Measurements from ENCODE around the gene CAMSAP3. TPM values are rescaled to one million over a fixed set of nuclear protein-coding genes. Genes with fewer than 3 reads are reported as not detected.
"Not testable (repeated sequence)": the region's sequence is repeated elsewhere in the genome, so short reads cannot be mapped to it uniquely, and the experiment has no call there.

CAMSAP3 gene
- total RNA-seq, 4 donors from 2014 or later = 75.3 to 174 (median 110) TPM

DNA sequence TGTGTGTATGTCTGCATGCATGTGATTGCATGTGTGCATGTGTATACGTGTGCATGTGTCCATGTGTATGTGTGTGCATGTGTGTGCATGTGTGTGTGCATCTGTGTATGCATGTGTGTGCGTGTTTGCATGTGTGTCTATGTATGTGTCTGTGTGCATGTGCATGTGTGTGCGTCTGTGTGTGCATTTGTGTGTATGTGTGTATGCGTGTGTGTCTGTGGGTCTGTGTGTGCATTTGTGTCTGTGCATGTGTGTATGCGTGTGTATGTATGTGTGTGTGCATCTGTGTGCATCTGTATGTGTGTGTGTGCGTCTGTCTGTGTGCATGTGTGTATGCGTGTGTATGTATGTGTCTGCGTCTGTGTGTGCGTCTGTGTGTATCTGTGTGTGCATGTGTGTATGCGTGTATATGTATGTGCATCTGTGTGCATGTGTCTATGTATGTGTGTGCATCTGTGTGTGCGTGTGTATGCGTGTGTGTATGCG is 44.2 kb downstream of the CAMSAP3 start:
- WGBS, 2 donors = 94 to 95% methylated on average over 13 of the region's 13 CpGs
- no peak for TF ChIP-seq POLR2A (IDR thresholded peaks at IDR 0.05)
- TF ChIP-seq, protein P1, sequence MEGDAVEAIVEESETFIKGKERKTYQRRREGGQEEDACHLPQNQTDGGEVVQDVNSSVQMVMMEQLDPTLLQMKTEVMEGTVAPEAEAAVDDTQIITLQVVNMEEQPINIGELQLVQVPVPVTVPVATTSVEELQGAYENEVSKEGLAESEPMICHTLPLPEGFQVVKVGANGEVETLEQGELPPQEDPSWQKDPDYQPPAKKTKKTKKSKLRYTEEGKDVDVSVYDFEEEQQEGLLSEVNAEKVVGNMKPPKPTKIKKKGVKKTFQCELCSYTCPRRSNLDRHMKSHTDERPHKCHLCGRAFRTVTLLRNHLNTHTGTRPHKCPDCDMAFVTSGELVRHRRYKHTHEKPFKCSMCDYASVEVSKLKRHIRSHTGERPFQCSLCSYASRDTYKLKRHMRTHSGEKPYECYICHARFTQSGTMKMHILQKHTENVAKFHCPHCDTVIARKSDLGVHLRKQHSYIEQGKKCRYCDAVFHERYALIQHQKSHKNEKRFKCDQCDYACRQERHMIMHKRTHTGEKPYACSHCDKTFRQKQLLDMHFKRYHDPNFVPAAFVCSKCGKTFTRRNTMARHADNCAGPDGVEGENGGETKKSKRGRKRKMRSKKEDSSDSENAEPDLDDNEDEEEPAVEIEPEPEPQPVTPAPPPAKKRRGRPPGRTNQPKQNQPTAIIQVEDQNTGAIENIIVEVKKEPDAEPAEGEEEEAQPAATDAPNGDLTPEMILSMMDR (IDR thresholded peaks at IDR 0.05) = no peak
- H3K4me3 ChIP-seq (ENCODE audit: low read depth, poor library complexity, severe bottlenecking) = no peak overlapping the region
- no peak for DNase-seq (ENCODE audit: low spot score in 2 of 2)
- intact Hi-C loops (cut with DNase I; ENCODE audit: low total_unique reads) = no loop called here

DNA sequence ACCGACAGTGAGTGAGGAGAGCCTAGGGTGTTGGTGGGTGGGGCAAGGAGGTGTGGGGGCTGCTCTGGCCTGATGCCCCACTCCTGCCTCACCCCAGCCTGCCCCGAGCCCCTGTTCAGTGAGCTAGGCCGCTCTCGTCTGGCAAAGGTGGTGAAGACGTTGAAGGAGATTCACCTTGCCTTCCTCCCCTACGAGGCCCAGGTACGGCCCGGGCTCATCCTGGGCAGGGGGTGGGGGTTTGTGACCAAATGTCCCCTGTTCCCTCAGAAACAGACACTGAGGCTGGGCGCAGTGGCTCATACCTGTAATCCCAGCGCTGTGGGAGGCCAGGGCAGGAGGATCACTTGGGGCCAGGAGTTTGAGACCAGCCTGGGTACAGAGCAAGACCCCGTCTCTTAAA is 45.1 kb downstream of the CAMSAP3 start:
- intact Hi-C loops (cut with DNase I; ENCODE audit: low total_unique reads) = no loop called here
- H3K4me3 ChIP-seq (ENCODE audit: low read depth, poor library complexity, severe bottlenecking) = no peak overlapping the region
- no peak for TF ChIP-seq POLR2A (IDR thresholded peaks at IDR 0.05)
- TF ChIP-seq, protein P1 (IDR thresholded peaks at IDR 0.05) = no peak
- DNase-seq (ENCODE audit: low spot score in 2 of 2) = no peak
- 95% methylated on average over 11 of the region's 11 CpGs for WGBS, 2 donors

DNA sequence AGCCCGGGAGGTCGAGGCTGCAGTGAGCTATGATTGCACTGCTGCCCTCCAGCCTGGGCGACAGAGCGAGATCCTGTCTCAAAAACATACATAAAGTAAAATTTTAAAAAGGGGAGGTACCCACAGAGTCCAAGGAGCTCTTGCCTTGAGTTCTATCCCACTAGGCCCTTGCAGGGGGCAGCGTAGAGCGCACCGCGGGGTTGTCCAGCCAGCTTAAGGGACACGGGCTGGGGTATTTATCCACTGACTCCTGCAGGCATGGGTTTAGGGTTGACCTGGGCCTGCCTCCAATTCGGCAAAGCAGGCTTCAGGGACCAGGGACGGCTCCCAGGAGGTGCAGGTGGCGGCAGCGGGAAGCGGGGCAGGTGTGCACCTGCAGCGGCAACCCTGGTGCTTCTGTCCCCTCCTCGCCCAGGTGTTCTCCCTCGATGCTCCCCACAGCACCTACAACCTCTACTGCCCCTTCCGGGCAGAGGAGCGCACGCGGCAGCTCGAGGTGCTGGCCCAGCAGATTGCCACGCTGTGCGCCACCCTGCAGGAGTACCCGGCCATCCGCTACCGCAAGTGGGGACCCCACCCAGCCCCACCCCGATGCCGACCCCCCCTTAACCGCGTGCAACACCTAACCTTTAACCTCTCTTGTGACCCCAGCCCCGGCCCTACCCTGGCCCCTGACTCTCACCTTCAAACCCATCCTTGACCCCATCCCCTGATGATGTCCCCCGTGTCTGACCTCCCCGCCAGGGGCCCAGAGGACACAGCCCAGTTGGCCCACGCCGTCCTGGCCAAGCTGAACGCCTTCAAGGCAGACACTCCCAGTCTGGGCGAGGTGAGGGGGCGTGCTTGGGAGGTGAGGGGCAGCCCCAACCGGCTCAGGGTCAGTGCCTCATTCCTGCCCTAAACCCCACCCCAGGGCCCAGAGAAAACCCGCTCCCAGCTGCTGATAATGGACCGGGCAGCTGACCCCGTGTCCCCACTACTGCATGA is 45.9 kb downstream of the CAMSAP3 start:
- 85 to 87% methylated on average over 38 to 41 of the region's 43 CpGs for WGBS, 2 donors
- H3K4me3 ChIP-seq (ENCODE audit: low read depth, poor library complexity, severe bottlenecking) = no peak overlapping the region
- no peak for DNase-seq (ENCODE audit: low spot score in 2 of 2)
- TF ChIP-seq, protein P1 (IDR thresholded peaks at IDR 0.05) = no peak
- no peak for TF ChIP-seq POLR2A (IDR thresholded peaks at IDR 0.05)
- intact Hi-C loops (cut with DNase I; ENCODE audit: low total_unique reads) = no loop called here

DNA sequence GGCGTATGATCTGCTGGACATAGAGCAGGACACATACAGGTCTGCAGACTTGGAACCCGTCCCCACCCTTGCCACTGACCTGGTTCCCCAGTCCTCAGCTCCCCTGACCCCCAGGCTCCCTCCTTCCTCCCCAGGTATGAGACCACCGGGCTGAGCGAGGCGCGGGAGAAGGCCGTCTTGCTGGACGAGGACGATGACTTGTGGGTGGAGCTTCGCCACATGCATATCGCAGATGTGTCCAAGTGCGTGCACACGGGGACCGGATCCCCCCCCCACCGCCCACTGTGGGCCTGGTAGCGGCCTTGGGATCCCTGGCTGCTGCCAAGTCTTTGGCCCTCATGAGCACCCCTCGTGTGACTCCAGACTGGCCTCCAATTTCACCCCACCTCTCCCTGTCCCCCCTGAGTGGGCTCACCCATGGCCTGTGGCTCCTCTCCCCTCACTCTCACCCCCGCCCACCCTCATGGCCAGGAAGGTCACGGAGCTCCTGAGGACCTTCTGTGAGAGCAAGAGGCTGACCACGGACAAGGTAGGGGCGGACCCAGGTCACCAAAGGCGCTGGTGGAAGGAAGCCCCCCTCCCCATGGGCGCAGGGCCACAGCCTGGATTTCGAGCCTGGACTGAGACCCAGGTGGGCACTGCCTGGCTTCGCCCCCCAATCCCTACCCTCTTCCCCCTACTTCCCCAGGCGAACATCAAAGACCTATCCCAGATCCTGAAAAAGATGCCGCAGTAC is 46.8 kb downstream of the CAMSAP3 start:
- intact Hi-C loops (cut with DNase I; ENCODE audit: low total_unique reads) = no loop called here
- WGBS, 2 donors = 87 to 89% methylated on average over 26 to 27 of the region's 27 CpGs
- H3K4me3 ChIP-seq (ENCODE audit: low read depth, poor library complexity, severe bottlenecking) = no peak overlapping the region
- DNase-seq (ENCODE audit: low spot score in 2 of 2) = no peak
- no peak for TF ChIP-seq POLR2A (IDR thresholded peaks at IDR 0.05)
- TF ChIP-seq, protein P1 (IDR thresholded peaks at IDR 0.05) = no peak

DNA sequence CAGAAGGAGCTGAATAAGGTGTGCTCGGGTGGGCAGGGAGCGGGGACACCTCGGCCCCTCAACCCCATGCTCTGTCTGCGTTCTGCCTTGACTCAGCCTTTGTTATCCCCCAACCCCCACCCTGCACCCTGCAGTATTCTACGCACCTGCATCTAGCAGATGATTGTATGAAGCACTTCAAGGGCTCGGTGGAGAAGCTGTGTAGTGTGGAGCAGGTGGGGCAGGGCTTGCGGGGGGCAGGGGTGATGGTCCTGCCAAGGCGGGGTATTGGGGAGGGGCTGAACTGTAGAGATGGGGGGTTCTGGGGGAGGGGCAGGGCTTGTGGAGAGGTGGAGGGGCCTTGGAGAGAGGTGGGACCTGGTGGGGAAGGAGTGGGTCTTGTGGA is 47.4 kb downstream of the CAMSAP3 start:
- TF ChIP-seq POLR2A (IDR thresholded peaks at IDR 0.05) = no peak
- TF ChIP-seq, protein P1 (IDR thresholded peaks at IDR 0.05) = no peak
- DNase-seq (ENCODE audit: low spot score in 2 of 2) = no peak
- H3K4me3 ChIP-seq (ENCODE audit: low read depth, poor library complexity, severe bottlenecking) = no peak overlapping the region
- intact Hi-C loops (cut with DNase I; ENCODE audit: low total_unique reads) = no loop called here
- WGBS, 2 donors = 93% methylated on average over 8 of the region's 8 CpGs

DNA sequence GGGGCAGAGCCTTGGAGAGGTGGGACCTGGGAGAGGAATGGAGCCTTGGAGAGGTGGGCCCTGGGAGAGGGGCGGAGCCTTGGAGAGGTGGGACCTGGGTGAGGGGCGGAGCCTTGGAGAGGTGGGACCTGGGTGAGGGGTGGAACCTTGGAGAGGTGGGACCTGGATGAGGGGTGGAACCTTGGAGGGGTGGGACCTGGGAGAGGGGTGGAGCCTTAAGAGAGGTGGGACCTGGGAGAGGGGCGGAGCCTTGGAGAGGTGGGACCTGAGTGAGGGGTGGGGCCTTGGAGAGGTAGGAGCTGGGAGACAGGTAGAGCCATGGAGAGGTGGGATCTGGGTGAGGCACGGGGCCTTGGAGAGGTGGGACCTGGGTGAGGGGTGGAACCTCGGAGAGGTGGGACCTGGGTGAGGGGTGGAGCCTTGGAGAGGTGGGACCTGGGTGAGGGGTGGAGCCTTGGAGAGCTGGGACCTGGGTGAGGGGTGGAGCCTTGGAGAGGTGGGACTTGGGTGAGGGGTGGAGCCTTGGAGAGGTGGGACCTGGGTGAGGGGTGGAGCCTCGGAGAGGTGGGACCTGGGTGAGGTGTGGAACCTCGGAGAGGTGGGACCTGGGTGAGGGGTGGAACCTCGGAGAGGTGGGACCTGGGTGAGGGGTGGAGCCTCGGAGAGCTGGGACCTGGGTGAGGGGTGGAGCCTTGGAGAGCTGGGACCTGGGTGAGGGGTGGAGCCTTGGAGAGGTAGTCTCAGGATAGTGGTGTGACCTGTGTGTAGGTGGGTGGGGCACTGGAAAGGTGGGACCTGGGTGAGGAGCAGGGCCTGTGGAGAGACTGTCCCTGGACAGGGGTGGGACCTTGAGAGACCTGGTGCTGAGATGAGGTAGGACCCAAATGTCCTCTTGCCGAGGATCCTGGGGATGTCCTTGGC is 48.2 kb downstream of the CAMSAP3 start:
- 61 to 81% methylated on average over 10 of the region's 10 CpGs for WGBS, 2 donors
- H3K4me3 ChIP-seq (ENCODE audit: low read depth, poor library complexity, severe bottlenecking); intact Hi-C loops (cut with DNase I; ENCODE audit: low total_unique reads); DNase-seq (ENCODE audit: low spot score in 2 of 2): not testable (repeated sequence)
